ENCODE data around the gene CGB8.
A peak's percentile ranks its signal among the peaks of the same experiment; 100 is the strongest.
"Not testable (repeated sequence)": the region's sequence is repeated elsewhere in the genome, so short reads cannot be mapped to it uniquely, and the experiment has no call there.

CGB8 gene

DNA sequence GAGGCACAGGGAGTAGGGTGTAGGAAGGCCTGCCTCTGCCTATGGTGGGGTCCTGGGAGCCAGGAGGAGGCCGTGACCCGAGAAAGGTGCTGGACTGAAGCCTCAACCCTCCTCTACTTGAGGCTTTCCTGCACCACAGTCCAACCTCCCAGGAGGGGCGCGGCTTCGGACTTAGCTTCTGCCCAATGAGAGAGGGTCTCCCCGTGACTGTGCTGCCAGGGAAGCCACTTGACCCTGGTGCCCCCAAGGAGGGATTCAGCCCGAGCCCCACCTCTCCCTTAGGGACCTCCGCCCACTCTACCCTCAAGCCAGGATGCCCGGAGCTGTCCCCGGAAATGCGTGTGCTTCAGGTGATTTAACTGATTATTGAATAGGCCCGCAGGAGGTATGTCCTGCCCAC, at the start of gene CGB8:
Gene CGB8, minus strand, starts transcription at position 101 of the 400 bp plus-strand sequence. CDS start 372 bp downstream, outside the sequence.
- DNase-seq (ENCODE audit: low read depth in 2 of 2) = not testable (repeated sequence)

DNA sequence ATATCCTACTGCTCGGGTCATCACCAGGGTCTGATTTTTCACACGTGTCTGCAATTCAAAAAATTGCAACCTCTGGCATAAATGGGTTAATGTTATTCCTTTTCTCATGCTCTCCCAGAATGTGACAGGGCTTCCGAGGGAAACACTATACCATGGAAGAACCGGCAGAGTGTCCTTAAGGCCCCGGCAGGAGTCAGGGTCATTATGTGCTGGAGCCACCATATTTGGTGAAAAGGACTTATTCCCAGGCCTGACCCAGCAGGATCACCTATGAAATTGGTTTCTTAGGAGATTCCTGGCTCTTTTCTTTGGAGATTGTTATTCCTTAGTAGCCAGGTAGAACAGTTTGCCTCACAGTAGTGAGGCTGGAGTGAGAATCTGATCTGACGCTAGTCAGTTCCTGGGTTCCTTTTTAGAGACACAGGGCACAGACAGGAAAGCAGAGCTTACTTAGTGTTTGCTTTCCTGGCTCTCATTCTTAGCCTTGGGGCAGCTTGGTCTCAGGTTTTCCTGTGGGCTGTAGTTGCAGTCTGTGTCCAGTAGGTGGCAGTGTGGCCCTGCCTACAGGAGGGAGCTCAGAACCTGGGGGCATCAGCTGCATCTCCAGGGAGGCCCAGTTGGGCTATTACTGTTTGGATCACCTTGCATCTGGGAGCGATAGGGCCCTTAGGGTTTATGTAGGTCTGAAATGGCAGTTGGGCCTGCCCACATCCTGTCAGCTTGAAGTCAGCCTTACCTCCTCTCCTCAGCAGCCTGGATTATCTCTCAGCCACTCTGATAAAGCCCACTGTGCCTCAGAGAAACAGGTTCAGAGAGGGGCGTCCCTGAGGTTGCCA, 48.8 kb upstream of the CGB8 start:
- DNase-seq (ENCODE audit: low read depth in 2 of 2) = peak in 1 of 2 donors; percentile 58

DNA sequence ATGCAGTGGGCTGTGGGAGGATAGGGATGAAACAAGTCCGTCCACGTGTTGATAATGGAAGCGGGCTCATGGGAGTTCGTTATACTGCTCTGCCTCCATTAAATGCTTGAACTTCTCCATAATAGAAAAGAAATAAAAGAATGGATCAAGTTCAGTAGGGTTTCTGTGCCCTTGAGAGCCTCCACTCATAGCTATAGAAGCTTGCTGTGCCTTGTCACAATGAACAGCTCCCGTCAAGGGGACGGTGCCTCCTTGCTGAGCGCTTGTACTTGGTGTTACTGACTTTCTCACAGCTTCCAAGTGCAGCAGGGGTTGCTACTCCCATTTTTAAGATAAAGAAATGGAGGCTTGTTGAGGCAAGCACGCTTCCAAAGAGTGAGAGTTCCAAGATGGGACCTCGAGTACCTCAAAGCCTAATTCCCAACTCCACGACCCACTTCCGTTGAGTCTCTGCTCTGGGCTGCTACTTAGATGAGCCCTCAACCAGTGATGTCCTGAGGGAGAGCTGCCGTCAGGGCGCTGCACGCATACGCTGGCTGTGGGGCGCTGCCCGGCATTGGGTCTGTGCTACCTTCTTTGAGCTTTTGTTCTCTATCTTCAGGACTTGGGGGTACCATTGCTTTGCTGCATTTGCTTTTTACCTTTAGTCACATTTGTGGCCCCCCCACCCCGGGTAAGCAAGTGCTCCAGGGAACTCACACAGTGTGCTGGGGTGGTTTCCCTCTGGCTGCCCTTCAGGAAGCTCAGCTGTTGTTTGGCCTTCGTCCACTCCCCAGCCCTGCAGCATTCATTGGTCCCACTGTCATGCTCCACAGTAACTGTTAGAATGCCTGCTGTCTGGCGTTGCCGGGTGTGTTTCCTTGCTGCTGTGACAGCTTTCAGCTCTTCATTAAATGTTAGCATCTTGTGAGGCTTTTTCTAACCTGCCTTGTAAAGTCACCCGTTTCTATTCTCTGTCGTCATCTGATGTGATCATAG, 45.9 kb upstream of the CGB8 start:
- no peak for DNase-seq (ENCODE audit: low read depth in 2 of 2)

DNA sequence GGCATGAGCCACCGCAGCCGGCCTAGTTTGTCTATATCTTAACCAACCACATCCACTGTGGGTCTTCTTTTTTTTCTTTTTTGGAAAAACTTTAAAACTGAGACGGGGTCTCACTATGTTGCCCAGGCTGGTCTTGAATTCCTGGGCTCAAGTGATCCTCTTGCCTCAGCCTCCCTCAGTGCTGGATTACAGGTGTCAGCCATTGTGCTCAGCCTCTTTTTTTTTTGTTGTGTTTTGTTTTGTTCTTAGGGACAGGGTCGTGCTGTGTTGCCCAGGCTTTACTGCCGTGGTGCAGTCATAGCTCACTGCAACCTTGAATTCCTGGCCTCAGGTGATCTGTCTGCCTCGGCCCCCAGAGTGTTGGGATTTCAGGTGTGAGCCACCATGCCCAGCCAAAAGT, 43.8 kb upstream of the CGB8 start:
- no peak for DNase-seq (ENCODE audit: low read depth in 2 of 2)

DNA sequence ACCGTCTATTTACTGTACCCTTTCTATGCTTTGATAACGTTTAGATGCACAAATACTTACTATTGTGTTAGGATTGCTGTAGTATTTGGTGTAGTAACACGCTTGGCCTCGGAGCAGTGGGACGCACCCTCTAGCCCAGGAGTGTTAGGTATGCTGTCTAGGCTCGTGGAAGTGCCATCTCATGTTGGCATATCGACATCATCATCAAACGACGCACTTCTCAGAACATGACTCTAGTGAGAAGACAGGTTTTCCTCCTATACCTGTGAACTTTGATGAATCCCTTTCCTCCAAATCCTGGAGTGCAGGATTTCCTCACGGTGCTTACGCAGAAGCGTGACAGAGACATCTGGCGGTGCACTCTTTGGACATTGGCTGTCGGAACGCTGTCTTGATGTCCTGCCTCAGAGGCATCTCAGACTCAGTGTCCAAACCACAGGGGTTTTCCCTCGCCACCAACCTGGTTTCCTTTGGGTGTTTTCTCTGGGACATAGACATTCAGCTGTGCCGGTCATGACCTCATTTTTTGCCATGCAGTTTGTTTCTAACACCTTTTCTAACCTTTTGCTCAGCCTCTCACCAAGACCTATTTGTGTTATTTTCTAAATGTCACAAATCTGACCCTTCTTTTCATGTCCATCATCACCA, 42.6 kb upstream of the CGB8 start:
- no peak for DNase-seq (ENCODE audit: low read depth in 2 of 2)

DNA sequence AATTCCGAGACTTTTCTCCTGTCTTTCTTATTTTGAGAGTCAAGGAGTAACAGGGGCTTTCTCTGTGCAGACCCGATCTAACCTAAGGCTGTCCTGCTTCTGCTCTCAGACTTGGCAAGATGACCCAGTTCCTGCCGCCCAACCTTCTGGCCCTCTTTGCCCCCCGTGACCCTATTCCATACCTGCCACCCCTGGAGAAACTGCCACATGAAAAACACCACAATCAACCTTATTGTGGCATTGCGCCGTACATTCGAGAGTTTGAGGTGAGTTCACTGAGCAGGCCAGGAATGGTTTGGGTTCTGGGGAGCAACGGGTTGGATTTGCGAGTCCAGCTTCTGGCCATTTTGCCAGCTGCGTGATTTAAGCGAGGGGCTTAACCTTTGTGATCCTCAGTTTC, 37.4 kb upstream of the CGB8 start:
- no peak for DNase-seq (ENCODE audit: low read depth in 2 of 2)

DNA sequence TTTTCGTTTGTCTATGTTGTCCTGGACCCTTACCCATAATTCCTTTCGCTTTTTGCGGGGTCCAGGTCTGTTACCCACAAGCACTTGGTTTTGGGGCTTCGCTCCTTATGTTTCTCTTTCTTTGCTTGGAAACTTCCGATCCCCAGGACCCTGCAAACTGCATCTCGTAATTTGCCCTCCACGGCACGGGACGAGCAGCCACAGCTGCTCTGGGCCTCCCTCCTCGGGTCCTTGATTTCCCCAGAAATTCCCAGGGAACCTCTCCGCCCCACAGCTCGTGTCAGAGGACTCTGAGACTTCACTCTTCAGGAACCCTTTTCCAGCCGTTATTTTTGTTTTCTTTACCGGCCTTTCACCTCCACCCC, 36.9 kb upstream of the CGB8 start:
- no peak for DNase-seq (ENCODE audit: low read depth in 2 of 2)

DNA sequence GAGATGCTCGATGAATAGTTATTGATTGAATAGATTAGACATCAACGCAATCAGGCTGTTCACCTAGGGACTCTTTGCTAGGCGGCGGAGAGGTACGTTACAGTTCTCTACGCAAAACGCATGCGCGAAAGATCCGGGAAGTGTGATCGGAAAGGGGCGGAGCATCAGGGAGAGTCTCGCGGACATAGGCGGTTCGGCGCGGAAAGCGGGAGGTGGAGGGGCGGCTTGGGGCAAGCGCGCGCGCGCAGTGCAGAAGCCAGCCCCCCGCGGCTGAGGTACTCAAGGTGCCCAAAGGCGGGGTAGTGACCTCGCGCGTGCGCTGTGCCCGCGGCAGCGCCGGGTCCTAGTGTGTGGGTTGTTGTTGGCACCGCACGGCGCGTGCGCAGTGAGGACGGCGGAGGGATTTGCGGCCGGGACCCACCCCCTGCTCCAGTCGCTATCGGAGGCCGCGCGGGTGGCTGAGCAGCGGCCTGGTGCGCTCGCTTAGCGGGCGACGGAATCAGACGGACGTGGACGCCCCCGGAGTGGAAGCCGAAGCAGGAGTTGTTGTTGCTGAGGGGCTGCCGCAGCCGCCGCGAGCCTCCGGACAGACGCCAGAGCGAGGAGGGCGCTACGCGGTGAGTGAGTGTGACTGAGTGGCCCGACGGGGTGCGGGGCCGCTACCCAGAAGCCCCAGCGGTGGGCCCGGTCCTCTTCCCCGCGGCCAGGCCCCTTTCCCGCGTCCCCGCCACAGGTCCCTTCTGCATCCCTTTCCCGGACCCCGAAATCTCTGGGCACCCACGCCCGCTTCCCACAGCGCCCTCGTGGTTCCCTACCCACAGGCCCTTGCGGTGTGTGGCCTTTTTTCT, 36.3 kb upstream of the CGB8 start, which contains the start of gene SNRNP70:
Gene SNRNP70, plus strand, starts transcription at position 432 of the 848 bp plus-strand sequence. CDS start 964 bp downstream, outside the sequence.
- peak; percentile 98 for DNase-seq (ENCODE audit: low read depth in 2 of 2)

DNA sequence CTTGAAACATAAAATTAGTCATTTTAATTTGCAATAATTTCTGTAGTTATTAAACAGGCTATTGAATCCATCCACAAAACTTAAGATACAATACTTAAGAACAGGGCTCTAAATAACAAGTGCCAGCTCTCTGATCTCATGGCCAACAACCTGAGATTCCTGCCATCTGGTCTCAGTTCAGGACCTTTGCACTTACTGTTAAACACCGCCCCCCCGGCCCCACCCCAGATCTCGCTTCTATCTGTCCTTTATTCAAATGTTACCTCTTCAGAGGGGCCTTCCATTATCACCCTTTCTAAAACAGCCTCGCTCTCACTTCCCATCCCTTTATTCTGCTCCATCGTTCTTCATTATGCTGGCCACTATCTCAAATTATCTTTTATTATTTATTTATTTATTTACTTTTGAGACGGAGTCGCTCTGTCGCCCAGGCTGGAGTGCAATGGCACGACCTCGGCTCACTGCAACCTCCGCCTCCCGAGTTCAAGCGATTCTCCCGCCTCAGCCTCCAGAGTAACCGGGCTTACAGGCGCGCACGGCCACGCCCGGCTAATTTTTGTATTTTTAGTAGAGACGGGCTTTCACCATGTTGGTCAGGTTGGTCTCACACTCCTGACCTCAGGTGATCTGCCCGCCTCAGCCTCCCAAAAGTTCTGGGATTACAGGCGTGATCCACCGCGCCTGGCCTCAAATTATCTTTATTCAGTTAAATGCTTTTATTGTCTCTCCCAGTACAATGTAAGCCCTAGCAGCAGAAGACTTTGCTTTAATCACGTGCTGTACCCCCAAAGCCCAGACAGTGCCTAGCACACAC, 35.5 kb upstream of the CGB8 start:
- DNase-seq (ENCODE audit: low read depth in 2 of 2) = no peak

DNA sequence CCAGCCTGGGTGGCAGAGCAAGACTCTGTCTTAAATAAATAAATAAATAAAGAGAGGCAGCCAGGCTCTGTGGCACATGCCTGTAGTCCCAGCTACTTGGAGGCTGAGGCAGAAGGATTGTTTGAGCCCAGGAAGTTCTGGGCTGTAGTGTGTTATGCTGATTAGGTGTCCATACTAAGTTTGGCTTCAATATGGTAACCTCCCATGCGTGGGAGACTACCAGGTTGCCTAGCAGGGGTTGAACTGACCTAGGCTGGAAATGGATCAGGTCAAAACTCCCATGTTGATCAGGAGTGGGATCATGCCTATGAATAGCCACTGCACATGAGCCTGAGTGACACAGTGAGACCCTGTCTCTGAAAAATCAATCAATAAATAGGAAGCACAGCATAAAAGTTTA, 32.4 kb upstream of the CGB8 start:
- no peak for DNase-seq (ENCODE audit: low read depth in 2 of 2)

DNA sequence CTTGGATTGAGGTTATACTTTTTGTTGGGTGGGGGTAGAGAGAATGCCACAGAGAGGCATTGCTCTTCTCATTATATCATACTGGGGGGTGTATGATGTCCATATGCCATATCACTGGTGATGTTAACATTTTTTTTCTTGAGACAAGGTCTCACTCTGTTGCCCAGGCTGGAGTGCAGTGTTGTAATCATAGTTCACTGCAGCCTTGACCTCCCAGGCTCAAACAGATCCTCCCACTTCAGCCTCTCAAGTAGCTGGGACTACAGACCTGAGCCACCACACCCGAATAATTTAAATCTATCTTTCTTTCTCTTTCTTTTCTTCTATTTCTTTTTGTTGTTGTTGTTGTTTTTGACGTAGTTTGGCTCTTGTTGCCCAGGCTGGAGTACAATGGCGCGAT, 31.5 kb upstream of the CGB8 start:
- no peak for DNase-seq (ENCODE audit: low read depth in 2 of 2)

DNA sequence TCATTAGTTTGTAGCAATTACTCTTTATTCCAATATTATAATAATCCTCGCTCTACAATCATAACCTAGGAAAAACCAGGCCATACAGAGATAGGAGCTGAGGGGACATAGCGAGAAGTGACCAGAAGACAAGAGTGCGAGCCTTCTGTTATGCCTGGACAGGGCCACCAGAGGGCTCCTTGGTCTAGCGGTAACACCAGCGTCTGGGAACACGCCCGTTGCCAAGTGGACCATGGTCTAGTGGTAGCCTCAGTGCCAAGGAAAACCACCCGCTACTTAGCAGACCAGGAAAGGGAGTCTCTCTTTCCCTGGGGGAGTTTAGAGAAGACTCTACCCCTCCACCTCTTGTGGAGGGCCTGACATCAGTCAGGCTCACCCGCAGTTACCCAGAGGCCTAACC, 26.0 kb upstream of the CGB8 start:
- DNase-seq (ENCODE audit: low read depth in 2 of 2) = not testable (repeated sequence)

DNA sequence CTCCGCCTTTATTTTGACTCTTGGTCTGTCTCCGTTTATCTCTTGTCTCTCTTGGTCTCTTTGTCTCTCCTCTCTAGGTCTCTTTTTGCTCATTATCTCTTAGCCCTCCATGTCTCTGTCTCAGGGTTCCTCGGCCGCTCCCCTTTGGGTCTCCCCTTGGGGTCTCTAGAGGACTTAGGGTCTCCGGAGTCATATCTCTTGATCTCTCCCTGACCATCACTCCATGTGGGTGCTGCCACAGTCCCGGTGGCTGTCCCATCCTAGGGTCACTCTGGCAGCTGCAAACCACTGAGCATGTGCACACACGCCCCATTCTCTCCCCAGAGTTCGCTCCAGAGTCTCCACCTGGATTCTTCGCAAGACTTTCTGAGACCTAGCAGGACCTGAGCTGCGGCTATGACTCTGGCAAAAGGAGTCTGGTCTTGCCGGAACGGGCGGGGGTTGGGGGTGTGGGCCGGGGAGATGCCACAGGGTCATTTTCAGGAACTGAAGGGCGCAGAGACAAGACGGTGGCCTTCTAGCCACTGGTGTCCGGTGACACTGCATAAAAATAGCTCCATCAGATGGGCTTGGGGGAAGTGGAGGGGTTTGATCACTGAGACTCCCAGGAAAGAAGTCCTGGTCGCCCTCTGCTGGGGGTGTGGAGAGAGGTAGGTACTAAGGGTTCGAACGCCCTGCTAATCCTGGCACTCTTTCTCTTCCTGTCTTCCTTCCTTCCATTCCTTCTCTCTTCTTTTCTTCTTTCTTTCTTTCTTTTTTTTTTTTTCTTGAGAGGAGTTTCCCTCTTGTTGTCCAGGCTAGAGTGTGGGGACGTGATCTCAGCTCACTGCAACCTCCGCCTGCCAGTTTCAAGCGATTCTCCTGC, 24.8 kb upstream of the CGB8 start:
- DNase-seq (ENCODE audit: low read depth in 2 of 2) = no peak

DNA sequence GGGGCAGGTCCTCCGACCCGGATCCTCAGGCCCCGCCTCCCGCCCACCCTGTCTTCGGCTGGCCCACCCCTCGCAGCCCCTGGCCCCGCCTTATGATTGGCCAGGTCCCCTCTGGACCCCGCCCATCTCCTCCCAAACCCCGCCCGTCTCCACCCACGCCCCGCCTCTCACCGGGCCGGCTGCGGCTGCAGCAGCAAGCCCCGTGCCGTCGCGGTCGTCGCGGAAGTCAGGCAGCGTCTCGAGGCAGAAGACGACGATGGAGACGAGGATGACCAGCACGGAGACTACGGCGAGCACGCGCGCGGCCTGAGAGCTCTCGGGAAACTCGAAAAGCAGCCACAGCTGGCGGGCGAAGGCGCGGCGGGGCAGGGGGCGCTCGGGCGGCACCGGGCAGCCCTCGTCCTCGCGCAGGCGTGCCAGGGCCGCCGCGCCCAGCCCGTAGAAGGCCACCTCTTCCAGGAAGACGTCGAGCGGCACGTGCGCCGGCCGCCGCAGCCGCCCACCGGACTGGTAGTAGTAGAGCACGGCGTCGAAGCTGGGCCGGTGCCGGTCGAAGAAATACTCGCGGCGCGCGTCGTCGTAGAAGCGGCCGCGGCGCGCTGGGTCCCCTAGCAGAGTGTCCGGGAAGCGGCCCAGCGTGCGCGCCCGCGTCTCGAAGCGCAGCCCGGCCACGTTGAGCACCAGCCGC, 23.1 kb upstream of the CGB8 start:
- no peak for DNase-seq (ENCODE audit: low read depth in 2 of 2)

DNA sequence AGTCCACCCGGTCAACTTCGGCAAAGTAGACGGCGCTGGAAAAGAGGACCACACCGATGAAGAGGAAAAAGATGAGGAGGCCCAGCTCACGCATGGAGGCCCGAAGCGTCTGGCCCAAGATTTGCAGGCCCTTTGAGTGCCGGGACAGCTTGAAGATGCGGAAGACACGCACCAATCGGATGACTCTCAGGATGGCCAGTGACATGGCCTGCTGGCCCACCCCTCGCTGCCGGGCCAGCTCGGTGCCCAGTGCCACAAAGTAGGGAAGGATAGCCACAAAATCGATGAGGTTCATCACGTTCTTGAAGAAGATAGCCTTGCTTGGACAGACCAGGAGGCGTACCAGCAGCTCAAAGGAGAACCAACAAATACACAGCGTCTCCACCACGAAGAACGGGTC, 21.5 kb upstream of the CGB8 start:
- DNase-seq (ENCODE audit: low read depth in 2 of 2) = no peak

DNA sequence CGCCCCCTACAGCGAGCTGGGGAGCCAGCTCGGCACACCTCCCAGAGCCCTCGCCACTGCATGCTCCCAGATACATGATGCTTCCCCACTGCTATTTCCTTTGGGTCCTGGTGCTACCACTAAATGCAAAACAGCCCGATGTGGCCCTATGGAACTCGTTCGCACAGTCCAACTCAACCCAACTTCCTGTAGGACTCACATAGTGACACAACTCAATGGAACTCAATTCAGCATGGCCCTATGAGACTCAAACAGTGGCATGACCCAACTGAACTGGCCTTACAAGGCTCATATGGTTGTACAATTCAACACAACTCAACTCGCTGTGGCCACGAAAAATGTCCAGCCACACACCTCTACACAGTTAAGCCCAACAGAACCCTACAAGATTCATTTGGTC, 20.1 kb upstream of the CGB8 start:
- no peak for DNase-seq (ENCODE audit: low read depth in 2 of 2)

DNA sequence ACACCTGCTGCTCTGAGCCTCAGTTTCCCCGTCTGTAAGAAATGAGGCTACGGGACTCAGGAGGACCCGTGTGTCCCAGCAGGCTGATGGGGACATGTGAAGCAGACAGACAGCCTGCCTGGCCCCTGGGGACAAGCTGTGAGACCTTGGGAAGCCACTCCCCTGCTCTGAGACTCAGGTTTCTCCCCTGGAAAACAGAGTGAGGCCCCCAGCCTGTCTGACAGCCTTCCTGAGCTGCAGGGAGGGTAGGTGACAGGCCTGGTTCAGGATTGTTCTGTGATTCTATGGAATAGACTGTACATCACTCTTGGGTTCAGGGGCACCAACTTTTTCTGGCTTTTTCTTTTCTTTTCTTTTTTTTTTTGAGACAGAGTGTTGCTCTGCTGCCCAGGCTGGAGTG, 18.6 kb upstream of the CGB8 start:
- DNase-seq (ENCODE audit: low read depth in 2 of 2) = no peak

DNA sequence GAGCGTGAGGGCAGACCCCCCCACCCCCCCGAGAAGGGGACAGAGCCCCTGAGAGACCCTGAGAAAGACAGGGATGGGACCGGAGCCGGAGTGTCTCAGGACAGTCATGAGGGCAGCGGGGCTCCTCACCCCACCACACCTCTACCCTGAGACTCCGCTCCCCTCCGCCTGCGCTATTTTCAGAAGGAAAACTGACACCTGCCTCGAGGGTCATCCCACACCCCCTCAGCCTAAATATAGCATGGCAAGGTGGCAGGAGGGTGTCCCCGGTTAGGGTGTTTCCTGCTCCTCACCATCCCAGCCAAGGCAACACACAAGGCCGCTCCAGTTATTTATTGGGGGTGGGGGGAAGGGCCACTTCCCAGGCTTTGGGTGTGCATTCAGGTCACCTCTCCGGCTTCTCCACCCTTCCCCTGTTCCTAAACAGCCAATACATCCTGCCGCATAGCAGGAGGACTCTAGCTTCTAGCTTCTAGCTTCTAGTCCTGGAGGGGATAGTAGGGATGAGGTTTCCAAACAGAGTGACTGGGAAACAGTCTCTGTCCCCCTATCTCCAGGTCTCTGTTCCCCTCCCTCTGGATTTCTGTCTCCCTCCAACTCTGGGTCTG, 17.1 kb upstream of the CGB8 start:
- no peak for DNase-seq (ENCODE audit: low read depth in 2 of 2)
